ENCODE measurements around the gene TCF4.

Gene TCF4

DNA sequence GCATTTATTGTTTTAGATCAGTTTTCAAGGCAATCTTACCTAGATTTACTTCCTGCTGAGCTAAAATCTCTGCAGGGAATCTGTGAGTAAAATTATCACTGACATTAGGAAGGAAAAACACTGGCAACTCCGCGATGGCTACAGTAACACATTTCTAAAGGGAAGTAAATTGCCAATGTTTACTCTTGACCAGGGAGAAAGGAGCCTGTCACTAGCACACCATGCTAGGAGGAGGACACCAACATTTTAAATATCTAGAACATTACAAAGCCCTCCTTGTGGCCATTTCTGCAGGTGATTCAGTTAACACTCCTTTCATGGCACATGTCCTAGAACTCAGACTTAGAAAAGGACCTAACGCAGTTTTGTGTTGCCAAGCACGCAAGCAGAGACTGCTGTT, 58.4 kb downstream of the TCF4 start:
- TF ChIP-seq FOXP2 (optimal IDR thresholded peaks at IDR 0.05; ENCODE audit: control extremely low read depth, extremely low read length, insufficient read depth) (no peak), POLR2AphosphoS5 (IDR thresholded peaks at IDR 0.05; ENCODE audit: borderline replicate concordance, low read depth, low read length) (no peak), EZH2 (IDR thresholded peaks at IDR 0.05) (no peak)
- Histone ChIP-seq H3K4me3 (no peak overlapping the region), H3K36me3 (ENCODE audit: insufficient read depth, low read length) (no peaks in the 10 kb centered on the region), H3K9me3 (ENCODE audit: low read depth, low read length) (no peaks in the 10 kb centered on the region), H3K27ac (no peak overlapping the region), H3K9ac (ENCODE audit: insufficient read length) (no peak overlapping the region)
- DNase-seq (ENCODE audit: low read depth, low spot score) = no peak

DNA sequence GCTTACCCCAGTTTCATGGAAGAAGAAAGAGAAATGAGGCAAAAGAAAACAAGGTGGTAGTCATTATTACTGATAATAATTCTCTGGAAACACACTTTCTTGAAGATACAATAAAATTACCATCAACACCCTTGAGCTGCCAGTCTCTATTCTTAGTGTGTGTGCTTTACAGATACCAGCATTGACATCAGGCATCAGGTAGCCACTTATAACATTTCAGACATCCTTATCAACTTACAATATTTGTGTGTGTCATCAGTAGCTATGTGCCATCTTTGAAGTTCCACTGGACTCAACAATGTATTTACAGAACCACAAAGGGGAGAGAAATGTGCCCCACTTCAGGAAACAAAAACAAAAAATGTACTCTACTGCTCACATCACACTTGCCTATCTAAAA, 62.1 kb downstream of the TCF4 start:
- Histone ChIP-seq H3K9ac (ENCODE audit: insufficient read length) (no peak overlapping the region), H3K9me3 (ENCODE audit: low read depth, low read length) (no peaks in the 10 kb centered on the region), H3K36me3 (ENCODE audit: insufficient read depth, low read length) (no peaks in the 10 kb centered on the region), H3K27ac (no peak overlapping the region), H3K4me3 (no peak overlapping the region)
- no peak for DNase-seq (ENCODE audit: low read depth, low spot score)
- no peak for TF ChIP-seq EZH2 (IDR thresholded peaks at IDR 0.05)
- TF ChIP-seq FOXP2 (optimal IDR thresholded peaks at IDR 0.05; ENCODE audit: control extremely low read depth, extremely low read length, insufficient read depth) = no peak
- no peak for TF ChIP-seq POLR2AphosphoS5 (IDR thresholded peaks at IDR 0.05; ENCODE audit: borderline replicate concordance, low read depth, low read length)

DNA sequence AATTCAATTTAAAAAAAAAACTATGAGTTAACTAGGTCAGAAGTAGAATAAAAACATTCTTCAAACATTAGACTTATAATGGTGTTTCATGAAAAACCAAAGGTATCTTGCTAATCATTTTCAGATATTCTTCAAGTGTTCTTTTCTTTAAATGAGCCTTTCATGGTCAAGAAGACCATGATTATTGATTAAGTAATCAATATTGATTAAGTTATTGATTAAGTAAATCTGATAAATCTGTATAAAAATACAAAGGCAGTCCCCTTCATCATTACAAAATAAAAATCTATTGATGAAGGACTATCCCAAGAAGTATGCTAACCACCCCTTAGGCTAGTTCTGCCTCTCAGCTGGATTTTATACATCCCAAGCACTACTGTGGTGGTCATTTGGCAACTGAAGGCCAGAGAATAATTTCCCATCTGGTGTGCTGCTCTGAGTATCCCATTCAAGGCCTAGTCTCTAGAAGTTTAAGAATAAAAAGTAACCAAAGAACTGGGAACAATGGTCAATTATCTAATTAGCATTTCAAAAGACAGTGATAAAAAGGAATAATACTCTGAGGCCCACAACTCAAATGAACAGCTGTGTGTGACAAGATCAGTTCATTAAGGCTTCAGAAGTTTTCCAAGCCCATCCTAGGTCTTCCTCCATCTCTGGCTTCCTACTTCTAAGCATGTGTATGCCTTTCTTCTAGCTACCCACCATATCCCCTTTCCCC, 63.5 kb downstream of the TCF4 start:
- no peak for TF ChIP-seq FOXP2 (optimal IDR thresholded peaks at IDR 0.05; ENCODE audit: control extremely low read depth, extremely low read length, insufficient read depth)
- no peaks in the 10 kb centered on the region for H3K36me3 ChIP-seq (ENCODE audit: insufficient read depth, low read length)
- no peak overlapping the region for H3K9ac ChIP-seq (ENCODE audit: insufficient read length)
- no peak for DNase-seq (ENCODE audit: low read depth, low spot score)
- no peak overlapping the region for H3K4me3 ChIP-seq
- H3K27ac ChIP-seq = no peak overlapping the region
- H3K9me3 ChIP-seq (ENCODE audit: low read depth, low read length) = no peaks in the 10 kb centered on the region

DNA sequence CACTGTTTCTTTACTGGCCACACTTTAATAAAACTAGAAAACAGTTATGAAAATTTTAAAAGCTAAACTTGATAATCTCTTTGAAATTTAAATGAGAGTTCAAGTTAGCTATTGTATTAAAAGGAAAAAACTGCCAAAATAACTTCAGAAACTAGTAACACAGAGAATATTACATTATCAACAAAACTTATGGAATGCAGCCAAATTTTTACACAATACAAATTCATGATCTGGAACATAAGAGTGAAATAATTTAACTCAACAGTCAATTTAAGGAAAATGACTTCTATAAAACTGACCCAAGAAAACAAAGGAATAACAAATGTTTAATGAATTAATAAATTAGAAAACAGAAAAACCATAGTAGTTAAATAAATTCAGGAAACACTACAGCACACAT, 65.0 kb downstream of the TCF4 start:
- TF ChIP-seq EZH2 (IDR thresholded peaks at IDR 0.05) = no peak
- no peak for TF ChIP-seq POLR2AphosphoS5 (IDR thresholded peaks at IDR 0.05; ENCODE audit: borderline replicate concordance, low read depth, low read length)
- TF ChIP-seq FOXP2 (optimal IDR thresholded peaks at IDR 0.05; ENCODE audit: control extremely low read depth, extremely low read length, insufficient read depth) = no peak
- Histone ChIP-seq H3K27ac (no peak overlapping the region), H3K4me3 (no peak overlapping the region), H3K9me3 (ENCODE audit: low read depth, low read length) (no peaks in the 10 kb centered on the region), H3K9ac (ENCODE audit: insufficient read length) (no peak overlapping the region), H3K36me3 (ENCODE audit: insufficient read depth, low read length) (no peaks in the 10 kb centered on the region)
- no peak for DNase-seq (ENCODE audit: low read depth, low spot score)

DNA sequence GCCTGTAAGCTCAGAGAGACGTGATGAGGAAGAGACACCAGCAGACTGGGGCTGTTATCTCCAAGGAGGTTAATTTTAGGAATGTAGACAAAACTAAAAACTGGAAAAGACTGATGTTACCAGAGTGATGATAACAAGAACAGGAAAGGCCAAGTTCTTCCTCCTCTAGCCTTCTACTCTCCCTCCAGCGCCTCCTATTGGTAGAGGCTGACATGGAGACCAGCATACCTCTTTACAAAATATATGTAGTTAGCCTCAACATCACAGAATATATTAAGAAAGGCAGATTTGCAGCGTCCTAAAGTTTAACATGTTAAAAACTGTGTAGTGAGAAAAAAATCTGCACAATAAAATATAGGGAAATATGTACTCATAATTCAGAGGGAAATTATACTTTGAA, 66.0 kb downstream of the TCF4 start:
- no peak for TF ChIP-seq POLR2AphosphoS5 (IDR thresholded peaks at IDR 0.05; ENCODE audit: borderline replicate concordance, low read depth, low read length)
- TF ChIP-seq FOXP2 (optimal IDR thresholded peaks at IDR 0.05; ENCODE audit: control extremely low read depth, extremely low read length, insufficient read depth) = no peak
- TF ChIP-seq EZH2 (IDR thresholded peaks at IDR 0.05) = no peak
- Histone ChIP-seq H3K9me3 (ENCODE audit: low read depth, low read length) (no peaks in the 10 kb centered on the region), H3K27ac (no peak overlapping the region), H3K4me3 (no peak overlapping the region), H3K36me3 (ENCODE audit: insufficient read depth, low read length) (no peaks in the 10 kb centered on the region), H3K9ac (ENCODE audit: insufficient read length) (no peak overlapping the region)
- DNase-seq (ENCODE audit: low read depth, low spot score) = no peak

DNA sequence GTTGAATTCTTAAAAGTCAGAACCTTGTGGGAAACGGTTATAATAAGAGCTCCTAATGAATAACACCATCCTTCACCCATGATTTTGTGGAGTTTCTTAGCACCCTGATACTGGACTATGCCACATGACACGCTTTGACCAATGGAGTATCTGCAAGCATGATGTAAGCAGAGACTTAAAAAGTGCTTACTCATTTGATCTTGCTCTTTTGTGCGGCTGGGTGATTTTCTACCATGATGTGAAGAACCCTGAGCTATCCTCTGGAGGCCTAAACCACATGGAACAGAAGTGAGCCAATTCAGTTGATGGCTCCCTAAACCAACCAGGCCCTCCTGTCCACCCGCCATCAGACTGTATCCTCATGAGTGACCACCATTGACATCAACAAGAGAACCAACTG, 70.9 kb downstream of the TCF4 start:
- H3K27ac ChIP-seq = no peak overlapping the region
- H3K36me3 ChIP-seq (ENCODE audit: insufficient read depth, low read length) = no peaks in the 10 kb centered on the region
- DNase-seq (ENCODE audit: low read depth, low spot score) = no peak
- H3K9ac ChIP-seq (ENCODE audit: insufficient read length) = no peak overlapping the region
- H3K4me3 ChIP-seq = no peak overlapping the region
- no peak for TF ChIP-seq FOXP2 (optimal IDR thresholded peaks at IDR 0.05; ENCODE audit: control extremely low read depth, extremely low read length, insufficient read depth)
- TF ChIP-seq POLR2AphosphoS5 (IDR thresholded peaks at IDR 0.05; ENCODE audit: borderline replicate concordance, low read depth, low read length) = no peak
- TF ChIP-seq EZH2 (IDR thresholded peaks at IDR 0.05) = no peak
- H3K9me3 ChIP-seq (ENCODE audit: low read depth, low read length) = no peaks in the 10 kb centered on the region

DNA sequence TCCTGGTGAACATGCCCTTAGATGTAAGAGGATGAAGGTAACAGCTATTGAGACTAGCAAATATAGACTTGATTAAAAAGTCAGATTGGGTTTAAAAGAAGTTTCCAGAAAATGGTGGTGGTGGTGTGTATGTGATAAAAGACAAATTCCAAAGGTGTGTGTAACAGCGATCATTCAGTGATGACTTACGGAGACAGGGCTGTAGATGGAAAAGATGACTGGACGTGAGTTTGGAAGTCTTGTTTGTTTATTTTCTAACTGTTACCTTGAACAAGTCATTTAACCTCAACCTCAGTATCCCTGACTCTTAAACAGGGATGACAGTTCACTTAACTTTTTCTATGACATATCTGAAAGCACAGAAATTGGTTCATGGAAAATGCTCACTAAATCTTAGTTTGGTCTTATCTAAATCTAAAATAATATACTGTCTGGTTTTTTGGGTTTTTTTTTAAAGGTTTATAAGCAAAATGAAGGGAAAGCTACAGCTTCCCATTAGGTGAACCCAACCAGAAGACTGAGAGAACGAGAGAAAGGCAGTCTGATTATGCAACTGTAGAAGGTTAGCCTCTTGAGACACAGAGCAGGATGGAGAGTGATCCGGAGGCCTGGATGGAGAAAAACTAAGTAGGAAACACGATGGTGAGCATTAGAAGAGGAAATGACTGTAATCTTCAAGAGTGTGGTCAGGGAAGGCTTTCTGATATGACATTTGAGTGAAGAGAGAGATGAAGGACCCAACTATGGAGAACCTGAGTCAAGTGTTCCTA, 71.9 kb downstream of the TCF4 start:
- no peak overlapping the region for H3K9ac ChIP-seq (ENCODE audit: insufficient read length)
- TF ChIP-seq EZH2 (IDR thresholded peaks at IDR 0.05) = no peak
- no peak for TF ChIP-seq POLR2AphosphoS5 (IDR thresholded peaks at IDR 0.05; ENCODE audit: borderline replicate concordance, low read depth, low read length)
- TF ChIP-seq FOXP2 (optimal IDR thresholded peaks at IDR 0.05; ENCODE audit: control extremely low read depth, extremely low read length, insufficient read depth) = no peak
- H3K9me3 ChIP-seq (ENCODE audit: low read depth, low read length) = no peaks in the 10 kb centered on the region
- H3K4me3 ChIP-seq = no peak overlapping the region
- H3K36me3 ChIP-seq (ENCODE audit: insufficient read depth, low read length) = no peaks in the 10 kb centered on the region
- no peak overlapping the region for H3K27ac ChIP-seq
- DNase-seq (ENCODE audit: low read depth, low spot score) = no peak

DNA sequence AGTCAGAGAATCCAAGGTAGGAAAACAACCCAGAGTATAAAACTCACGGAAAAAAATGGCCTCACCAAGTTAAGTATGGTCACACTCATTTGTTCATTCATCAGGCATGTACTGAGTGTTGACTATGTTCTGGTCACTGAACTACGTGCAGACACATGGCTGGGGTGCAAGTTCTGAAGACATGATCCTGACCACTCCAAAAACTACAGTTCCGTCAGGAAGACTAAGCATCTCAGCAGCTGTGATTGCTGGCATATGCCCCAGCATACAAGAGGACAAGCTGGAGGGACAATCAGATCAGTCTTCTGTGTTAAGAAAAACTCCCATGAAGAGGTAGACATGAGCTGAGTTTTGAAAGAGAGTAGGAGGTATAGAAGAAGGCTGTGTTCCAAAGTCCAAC, 72.8 kb downstream of the TCF4 start:
- no peak for DNase-seq (ENCODE audit: low read depth, low spot score)
- TF ChIP-seq POLR2AphosphoS5 (IDR thresholded peaks at IDR 0.05; ENCODE audit: borderline replicate concordance, low read depth, low read length) (no peak), FOXP2 (optimal IDR thresholded peaks at IDR 0.05; ENCODE audit: control extremely low read depth, extremely low read length, insufficient read depth) (no peak), EZH2 (IDR thresholded peaks at IDR 0.05) (no peak)
- H3K27ac ChIP-seq = no peak overlapping the region

More for the DNA sequence above, 72.8 kb downstream of the TCF4 start:
- Histone ChIP-seq H3K9ac (ENCODE audit: insufficient read length) (no peak overlapping the region), H3K36me3 (ENCODE audit: insufficient read depth, low read length) (no peaks in the 10 kb centered on the region), H3K4me3 (no peak overlapping the region), H3K9me3 (ENCODE audit: low read depth, low read length) (no peaks in the 10 kb centered on the region)
